NOMO-1 treated with dmso at 0.1 percent for 144 hours (cell line): Measurements from ENCODE around the gene NHSL1.
"Not testable (repeated sequence)": the region's sequence is repeated elsewhere in the genome, so short reads cannot be mapped to it uniquely, and the experiment has no call there.

Source experiments
- DNase-seq: peaks from one replicate; lab custom pipeline; 2025; ENCODE audit not compliant: unreplicated experiment; lab: John Stamatoyannopoulos, UW

Gene NHSL1

DNA sequence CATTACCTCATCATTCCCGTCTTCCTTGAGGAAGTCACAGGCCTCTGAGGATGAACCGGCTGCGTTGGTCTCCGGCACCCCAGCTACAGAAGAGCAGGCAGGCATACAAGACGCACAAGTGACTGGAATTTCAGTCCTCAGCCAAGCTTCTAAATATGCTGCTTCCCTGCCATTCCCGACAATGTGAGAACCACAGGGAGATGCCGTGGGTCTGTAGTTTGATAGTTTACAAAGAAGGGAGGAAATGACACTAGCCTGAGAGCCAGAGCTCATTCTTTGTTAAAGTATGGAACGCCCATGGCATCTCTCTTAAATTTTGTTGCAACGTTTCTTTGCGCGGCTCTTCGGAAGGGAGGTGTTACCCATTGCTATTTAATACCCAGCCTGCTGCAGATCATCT, 69.5 kb downstream of the NHSL1 start:
- no peak for DNase-seq

GRCh38 chr6:138428944-138429598, 70.2 kb downstream of the NHSL1 start:
- DNase-seq = no peak

- no peak for DNase-seq
Measured at GRCh38 chr6:138427701-138428100, 71.6 kb downstream of the NHSL1 start.

DNA sequence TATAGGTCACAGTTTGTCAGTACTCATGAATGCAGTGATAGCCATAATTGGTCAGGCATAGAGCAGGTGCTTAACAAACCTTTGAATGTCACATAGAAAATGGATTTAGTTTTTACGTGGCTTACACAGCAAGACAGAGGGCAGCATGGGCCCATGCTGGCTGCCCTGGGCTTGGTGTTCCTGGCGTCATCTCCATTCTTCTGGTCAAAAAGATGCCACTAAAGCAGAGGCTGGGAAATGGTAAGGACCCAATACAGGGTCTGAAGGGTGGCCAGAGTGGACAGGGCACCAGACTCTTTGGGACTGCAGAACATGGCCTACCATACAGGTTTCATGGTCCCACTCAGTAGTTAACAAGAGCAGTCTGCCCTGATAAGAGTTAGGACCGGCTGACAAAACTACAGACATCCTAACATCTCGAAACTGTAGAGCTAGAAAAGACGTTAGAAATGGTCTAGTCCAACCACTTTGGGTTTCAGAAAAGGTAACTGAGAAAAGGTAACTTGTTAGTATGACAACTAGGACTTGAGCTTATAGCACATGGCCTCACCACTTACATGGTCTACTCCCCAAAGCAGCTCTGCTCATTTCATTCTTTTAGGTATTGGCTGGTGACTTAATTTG, 72.7 kb downstream of the NHSL1 start:
- DNase-seq = no peak

GRCh38 chr6:138425256-138425655, 74.0 kb downstream of the NHSL1 start:
- DNase-seq = not testable (repeated sequence)

- DNase-seq = no peak
Measured at GRCh38 chr6:138424004-138424904, 75.0 kb downstream of the NHSL1 start.

GRCh38 chr6:138422861-138423260, 76.4 kb downstream of the NHSL1 start:
- no peak for DNase-seq

DNA sequence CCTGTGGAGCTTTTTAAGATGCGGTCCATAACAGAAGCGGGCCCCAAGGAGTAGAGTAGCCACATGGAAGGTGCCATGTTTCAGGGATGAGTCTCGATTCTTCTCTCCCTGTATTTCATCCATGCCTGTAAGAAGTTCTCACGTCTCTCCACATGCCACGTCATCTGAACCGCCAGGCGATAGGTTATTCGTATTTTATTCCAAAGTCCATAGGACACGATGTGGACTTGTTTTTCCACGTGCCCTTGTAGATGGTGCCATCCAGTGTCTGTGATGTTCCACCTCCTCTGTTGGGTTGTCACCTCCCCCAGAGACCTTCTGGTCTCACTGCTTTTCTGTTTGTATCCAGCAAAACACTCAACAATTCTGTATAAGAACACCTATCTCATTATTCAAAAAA, 77.7 kb downstream of the NHSL1 start:
- no peak for DNase-seq

DNA sequence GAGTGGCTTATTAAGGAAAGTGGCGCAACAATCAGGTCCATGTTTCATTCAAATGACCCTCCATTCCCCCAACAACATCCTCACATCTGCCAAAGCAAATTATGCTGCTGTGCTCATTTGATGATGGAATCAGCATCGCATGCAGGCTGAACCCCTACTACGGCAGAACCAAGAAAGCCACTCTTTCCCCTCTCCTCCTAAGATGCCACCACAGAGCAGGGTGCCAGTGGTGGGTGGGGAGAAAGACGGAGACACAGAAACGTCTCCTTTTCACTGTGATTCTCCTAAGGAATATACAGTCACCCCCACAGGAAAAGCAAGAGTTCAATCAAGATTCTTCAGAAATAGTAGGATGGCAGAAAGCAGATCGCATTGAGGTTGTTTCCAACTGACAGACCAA, 78.2 kb downstream of the NHSL1 start:
- DNase-seq = no peak

DNA sequence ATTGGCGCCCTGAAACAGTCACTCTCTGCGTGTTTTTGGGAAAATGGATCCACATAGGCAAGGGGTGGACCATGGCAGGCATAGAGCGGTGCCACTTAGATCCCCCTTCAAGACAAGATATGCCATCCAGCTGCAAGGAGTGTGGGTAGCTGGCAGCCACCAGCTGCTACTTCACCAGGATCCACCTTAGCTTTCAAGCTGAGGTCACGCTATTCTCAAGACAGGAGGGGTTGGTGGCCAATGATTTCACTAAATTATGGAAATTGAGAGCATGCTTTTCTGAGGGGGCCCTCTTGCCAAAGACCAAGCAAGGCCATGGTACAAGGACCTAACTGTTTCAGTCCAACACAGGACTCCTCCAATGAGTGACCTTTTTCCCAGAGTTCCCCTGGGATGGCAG, 78.9 kb downstream of the NHSL1 start:
- DNase-seq = no peak

DNA sequence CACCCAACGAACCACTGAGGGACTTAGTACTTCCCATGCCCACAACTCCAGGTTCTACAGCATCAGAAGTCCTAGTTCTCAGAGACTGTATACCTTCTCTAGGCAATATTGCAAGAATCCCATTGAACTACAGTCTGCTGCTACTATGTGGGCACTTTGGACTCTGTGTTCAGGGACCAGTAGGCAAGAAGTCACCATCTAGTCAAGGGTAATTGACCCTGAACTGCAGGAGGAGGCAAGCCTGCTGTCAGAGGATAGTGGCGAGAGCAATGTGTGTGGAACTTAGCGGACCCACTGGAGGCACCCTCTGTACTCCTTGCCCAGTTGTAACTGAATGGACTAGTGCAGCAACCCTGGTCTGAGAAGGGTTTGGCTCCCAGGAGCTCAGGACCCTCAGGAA, 79.5 kb downstream of the NHSL1 start:
- no peak for DNase-seq

DNA sequence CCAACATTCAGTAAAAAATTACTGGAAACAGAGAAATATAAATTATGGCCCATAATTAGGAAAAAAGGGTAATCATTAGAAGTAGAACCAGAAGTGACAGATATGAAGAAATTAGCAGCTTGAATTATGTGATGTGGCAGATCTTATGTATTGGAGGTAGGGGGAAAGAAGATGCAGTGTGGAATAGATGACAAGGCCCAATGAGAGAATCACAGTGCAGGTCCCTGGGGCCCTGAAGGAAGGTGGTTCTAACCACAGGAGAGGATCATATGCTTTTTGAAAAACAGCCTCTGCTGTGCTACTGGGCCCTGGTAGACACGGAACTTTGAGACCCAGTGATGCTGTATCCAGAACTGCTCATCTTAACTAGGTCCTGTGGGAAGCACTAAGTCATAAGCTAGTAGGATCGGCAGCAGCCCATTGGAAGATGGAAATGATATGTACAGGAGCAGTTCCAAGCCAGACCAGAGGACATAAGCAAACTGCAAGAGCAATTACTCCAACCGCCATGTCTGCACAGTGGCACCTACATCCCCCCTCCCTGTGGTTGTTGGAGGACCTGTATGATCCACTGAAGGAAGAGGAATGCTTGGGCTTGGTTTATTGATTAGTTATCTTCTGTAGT, 81.1 kb downstream of the NHSL1 start:
- DNase-seq = no peak

DNA sequence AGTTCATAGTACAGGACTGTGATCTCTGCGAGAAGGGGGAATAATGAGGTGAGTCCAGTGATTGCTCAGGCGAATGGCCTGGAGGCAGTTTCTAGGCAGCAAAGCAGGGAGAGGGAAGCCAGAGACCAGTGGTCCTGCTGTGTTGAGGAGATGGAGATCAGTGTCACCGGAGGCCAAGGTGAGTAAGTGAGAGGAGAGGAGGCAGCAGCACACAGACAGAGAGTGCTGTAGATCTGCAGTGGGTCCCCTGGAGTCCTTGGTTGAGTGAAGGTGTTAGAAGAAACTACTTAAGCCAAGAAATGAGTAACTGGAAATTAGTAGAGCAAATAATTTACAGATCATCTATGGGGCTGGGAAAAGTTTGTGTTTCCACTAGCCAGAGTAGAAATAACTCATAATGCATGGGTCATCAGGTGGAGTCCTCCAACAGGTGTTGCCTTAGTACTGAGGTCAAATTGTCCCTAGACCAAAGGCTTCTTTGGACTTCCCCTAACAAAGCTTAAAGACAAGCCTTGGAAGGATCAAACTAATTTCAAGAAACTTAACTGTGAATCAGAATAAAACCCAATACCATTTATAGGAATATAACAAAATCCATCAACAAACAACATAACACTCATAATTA, 81.7 kb downstream of the NHSL1 start:
- no peak for DNase-seq

GRCh38 chr6:138416206-138416605, 83.1 kb downstream of the NHSL1 start:
- DNase-seq = no peak

DNA sequence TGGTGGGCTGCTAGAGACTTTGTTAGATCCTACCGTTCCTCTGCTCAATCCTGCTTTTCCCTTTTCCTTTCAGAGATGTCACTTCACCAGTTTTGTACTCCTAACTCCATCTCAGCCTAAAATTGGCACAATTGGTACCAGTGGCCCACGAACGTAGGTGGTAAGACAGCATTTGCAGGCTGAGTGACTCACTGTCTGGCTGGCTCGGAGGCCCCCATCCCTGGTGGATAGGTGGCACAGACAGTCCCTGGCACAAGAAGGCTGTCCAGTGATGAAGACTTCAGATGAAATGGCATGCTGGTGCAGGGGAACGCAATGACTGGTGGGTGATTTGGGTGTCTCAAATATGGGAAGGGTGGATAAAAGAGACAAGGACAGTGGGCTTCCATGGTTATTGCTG, 84.2 kb downstream of the NHSL1 start:
- no peak for DNase-seq

DNA sequence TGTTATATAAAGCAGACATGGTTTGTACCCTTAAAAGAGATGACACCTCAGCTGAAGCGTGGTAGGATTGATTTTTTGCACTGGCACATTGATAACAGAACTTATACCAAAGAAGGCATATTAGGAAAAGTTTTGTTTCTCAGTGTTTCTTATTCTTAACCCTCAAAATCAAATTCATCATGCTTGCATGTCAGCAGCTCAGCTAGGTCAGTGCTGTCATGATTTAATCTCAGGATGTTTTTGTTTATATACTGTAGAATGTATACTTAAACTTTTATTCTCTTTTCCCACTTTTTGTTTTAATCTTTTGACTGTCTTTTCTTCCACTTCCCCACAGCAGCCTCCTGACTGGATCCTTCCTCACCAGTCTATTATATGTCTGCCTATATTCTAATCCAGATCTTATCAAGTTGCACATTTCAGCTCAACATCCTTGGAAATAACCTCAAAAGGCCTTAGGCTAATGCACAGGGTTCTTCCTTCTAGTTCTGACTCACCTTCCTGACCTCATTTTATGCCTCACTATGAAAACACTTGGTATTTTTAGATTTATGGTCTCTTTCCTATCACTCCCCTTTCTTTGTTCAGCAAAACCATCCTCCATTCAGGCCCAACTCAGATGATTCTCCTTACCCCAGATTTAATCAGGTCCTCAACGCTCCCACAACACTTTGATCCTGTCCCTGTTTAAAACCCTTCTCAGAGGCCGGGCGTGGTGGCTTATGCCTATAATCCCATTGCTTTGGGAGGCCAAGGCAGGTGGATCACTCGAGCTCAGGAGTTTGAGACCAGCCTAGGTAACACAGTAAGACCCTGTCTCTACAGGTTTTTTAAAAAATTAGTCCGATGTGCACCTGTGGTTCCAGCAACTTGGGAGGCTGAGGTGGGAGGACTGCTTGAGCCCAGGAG, 88.1 kb downstream of the NHSL1 start:
- DNase-seq = peak; percentile 30

DNA sequence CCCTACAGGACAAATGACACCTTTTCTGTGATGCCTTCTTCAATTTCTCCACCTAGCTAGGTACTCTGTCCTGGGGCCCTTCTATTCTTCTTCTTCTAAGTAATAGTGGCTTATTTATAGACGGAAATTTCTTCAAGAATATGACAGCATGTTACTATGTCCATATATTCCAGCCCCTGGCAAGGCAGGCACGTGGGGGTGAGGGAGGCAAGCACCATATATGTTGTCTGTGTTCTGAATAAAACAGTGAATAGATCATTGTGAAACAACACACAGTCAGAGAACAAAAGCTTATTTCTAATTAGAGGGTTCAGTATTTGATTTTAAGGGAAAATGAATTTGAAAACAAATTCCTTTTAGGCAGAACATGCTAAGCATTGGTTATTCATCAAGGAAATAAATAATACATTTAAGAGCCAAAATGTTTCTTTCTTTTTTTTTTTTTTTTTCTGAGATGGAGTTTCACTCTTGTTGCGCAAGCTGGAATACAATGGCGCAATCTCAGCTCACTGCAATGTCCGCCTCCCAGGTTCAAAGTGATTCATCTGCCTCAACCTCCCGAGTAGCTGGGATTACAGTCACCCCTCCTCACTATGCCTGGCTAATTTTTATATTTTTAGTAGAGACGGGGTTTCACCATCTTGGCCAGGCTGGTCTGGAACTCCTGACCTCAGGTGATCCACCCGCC, 89.1 kb downstream of the NHSL1 start:
- no peak for DNase-seq

DNA sequence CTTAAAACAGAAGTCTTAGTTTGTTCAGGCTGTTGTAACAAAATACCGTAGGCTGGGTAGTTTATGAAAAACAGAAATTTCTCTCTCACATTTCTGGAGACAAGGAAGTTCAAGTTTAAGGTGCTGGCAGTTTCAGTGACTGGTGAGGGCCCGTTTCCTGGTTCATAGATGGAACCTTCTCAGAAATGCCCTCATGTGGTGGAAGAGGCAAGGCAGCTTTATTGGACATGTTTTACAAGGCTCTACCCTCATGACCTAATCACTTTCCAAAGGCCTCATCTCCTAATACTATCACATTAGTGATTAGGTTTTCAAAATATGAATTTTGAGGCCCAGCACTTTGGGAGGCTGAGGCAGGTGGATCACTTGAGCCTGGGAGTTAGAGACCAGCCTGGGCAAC, 92.9 kb downstream of the NHSL1 start:
- DNase-seq = peak; percentile 12

DNA sequence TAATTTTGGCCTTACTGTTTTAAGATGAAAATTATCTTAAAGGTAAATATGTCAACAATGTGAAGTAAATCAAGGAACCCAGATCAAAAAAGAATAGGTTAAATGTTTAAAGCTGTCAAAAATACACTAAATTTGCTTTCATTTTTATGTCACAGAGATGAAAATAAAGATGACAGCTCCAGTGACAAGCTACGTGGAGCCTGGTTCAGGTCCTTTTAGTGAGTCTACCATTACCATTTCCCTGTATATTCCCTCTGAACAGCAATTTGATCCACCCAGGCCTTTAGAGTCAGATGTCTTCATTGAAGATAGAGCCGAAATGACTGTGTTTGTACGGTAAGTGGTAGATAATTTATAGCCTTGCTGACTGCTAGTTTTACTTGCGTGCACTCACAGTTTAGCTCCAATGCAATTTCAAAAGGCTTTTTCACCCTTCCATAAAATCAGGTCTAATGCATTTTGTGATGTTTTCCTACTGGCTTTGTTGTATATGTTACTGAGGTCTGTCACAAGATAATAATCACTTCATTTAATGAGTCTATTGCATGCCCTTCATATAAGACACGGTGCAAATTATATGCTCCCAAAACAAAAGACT, 93.4 kb downstream of the NHSL1 start:
- no peak for DNase-seq
